ENCODE measurements around the gene SLC30A1. TPM values are rescaled to one million over a fixed set of nuclear protein-coding genes. Genes with fewer than 3 reads are reported as not detected.

SLC30A1 gene
- polyA plus RNA-seq, 1 donor from 2014 or later, result 6.5 TPM

- Histone ChIP-seq H3K27me3 (ENCODE audit: insufficient read depth, low read depth, low read length) (no peaks in the 10 kb centered on the region), H3K79me2 (replicated peaks; ENCODE audit: insufficient read depth, low read length) (no peaks in the 10 kb centered on the region), H3K36me3 (ENCODE audit: insufficient read depth, low read length) (no peaks in the 10 kb centered on the region), H3K27ac (ENCODE audit: low read length) (no peak overlapping the region), H3K9me2 (ENCODE audit: insufficient read depth, low read length) (no peaks in the 10 kb centered on the region), H4K20me1 (ENCODE audit: insufficient read depth) (no peaks in the 10 kb centered on the region), H2AFZ (ENCODE audit: low read depth, low read length) (no peak overlapping the region), H3K9ac (ENCODE audit: low read length) (no peak overlapping the region), H3K4me2 (ENCODE audit: low read length) (no peak overlapping the region), H3F3A (ENCODE audit: insufficient read depth, low read length, poor library complexity, severe bottlenecking) (no peaks in the 10 kb centered on the region), H3K9me3 (ENCODE audit: low read length) (no peaks in the 10 kb centered on the region), H3K4me3 (ENCODE audit: low read length) (no peak overlapping the region)
- TF ChIP-seq POLR2AphosphoS5 (IDR thresholded peaks at IDR 0.05) (no peak), CTCF (IDR thresholded peaks at IDR 0.05; ENCODE audit: poor library complexity, severe bottlenecking) (no peak), SMC3 (conservative IDR thresholded peaks at IDR 0.05; ENCODE audit: poor library complexity) (no peak), EP300 (conservative IDR thresholded peaks at IDR 0.05; ENCODE audit: poor library complexity, severe bottlenecking) (no peak), EZH2 (IDR thresholded peaks at IDR 0.05; ENCODE audit: borderline replicate concordance, insufficient read depth, low read length, poor library complexity, severe bottlenecking) (no peak)
Measured at GRCh38 chr1:211606914-211607753, 28.2 kb upstream of the SLC30A1 start.

- no peaks in the 10 kb centered on the region for H3K27me3 ChIP-seq (ENCODE audit: insufficient read depth, low read depth, low read length)
- H3K9ac ChIP-seq (ENCODE audit: low read length), result no peak overlapping the region
- TF ChIP-seq REST (IDR thresholded peaks at IDR 0.05; ENCODE audit: borderline replicate concordance) (no peak), TAF1 (IDR thresholded peaks at IDR 0.05; ENCODE audit: low read depth) (no peak), MXI1 (conservative IDR thresholded peaks at IDR 0.05; ENCODE audit: poor library complexity, severe bottlenecking) (no peak), CTCF (IDR thresholded peaks at IDR 0.05; ENCODE audit: poor library complexity, severe bottlenecking) (no peak), SMC3 (conservative IDR thresholded peaks at IDR 0.05; ENCODE audit: poor library complexity) (no peak), EZH2 (IDR thresholded peaks at IDR 0.05; ENCODE audit: borderline replicate concordance, insufficient read depth, low read length, poor library complexity, severe bottlenecking) (no peak), RAD21 (conservative IDR thresholded peaks at IDR 0.05) (no peak), POLR2AphosphoS5 (IDR thresholded peaks at IDR 0.05) (no peak), EP300 (conservative IDR thresholded peaks at IDR 0.05; ENCODE audit: poor library complexity, severe bottlenecking) (no peak)
- H3K9me2 ChIP-seq (ENCODE audit: insufficient read depth, low read length), result no peaks in the 10 kb centered on the region
- no peak overlapping the region for H3K27ac ChIP-seq (ENCODE audit: low read length)
- no peaks in the 10 kb centered on the region for H3K36me3 ChIP-seq (ENCODE audit: insufficient read depth, low read length)
- no peaks in the 10 kb centered on the region for H3F3A ChIP-seq (ENCODE audit: insufficient read depth, low read length, poor library complexity, severe bottlenecking)
- no peak overlapping the region for H3K4me2 ChIP-seq (ENCODE audit: low read length)
- no peak overlapping the region for H3K4me3 ChIP-seq (ENCODE audit: low read length)
- H3K9me3 ChIP-seq (ENCODE audit: low read length), result no peaks in the 10 kb centered on the region
- H2AFZ ChIP-seq (ENCODE audit: low read depth, low read length), result no peak overlapping the region
- H3K79me2 ChIP-seq (replicated peaks; ENCODE audit: insufficient read depth, low read length), result no peaks in the 10 kb centered on the region
- no peaks in the 10 kb centered on the region for H4K20me1 ChIP-seq (ENCODE audit: insufficient read depth)
Measured at GRCh38 chr1:211606332-211606913, 27.5 kb upstream of the SLC30A1 start.

All from neural cell (in vitro differentiated cells).